ENCODE results near the gene SH3GLB2.

DNA sequence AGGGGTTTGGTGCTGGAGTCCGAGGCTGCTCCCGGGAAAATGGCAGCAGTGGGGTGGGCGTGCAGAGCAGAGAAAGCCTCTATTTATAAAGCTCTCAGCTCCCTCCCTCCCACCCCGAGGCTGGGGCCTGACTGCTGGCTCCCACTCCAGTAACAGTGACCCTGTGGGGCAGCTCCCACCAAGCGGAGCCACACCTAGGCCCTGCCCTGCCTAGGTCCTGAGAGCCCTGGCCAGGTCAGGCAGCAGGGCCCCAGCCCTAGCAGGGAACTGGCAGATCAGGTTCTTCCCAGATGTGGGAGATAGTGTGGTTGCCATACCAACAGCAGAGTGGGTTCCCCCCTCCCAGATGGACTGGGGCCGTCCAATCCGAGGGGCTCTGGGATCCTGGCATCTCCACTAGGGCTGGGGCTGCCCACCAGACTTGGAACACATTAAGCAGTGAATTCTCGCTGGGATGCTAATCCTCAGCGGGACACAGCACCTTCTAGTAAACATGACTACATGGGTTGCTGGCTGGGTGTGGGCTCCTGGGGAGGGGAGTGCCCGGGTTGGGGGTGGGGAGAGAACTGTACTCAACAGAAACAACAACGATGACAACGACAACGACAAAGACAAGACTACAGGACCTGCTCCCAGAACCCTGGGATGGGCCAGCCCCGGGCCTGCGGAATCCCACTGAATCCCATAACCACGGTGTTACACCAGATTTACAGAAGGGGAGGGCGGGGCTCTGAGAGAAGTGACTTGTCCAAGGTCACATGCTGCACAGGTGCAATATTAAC is 1.5 kb downstream of the SH3GLB2 start:
- TF ChIP-seq, protein P1, sequence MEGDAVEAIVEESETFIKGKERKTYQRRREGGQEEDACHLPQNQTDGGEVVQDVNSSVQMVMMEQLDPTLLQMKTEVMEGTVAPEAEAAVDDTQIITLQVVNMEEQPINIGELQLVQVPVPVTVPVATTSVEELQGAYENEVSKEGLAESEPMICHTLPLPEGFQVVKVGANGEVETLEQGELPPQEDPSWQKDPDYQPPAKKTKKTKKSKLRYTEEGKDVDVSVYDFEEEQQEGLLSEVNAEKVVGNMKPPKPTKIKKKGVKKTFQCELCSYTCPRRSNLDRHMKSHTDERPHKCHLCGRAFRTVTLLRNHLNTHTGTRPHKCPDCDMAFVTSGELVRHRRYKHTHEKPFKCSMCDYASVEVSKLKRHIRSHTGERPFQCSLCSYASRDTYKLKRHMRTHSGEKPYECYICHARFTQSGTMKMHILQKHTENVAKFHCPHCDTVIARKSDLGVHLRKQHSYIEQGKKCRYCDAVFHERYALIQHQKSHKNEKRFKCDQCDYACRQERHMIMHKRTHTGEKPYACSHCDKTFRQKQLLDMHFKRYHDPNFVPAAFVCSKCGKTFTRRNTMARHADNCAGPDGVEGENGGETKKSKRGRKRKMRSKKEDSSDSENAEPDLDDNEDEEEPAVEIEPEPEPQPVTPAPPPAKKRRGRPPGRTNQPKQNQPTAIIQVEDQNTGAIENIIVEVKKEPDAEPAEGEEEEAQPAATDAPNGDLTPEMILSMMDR (IDR thresholded peaks at IDR 0.05) = no peak
- no peak for TF ChIP-seq POLR2A (IDR thresholded peaks at IDR 0.05)
- TF ChIP-seq POLR2AphosphoS5 (IDR thresholded peaks at IDR 0.05) = no peak
